ENCODE measurements around the gene CPB2. TPM values are rescaled to one million over a fixed set of nuclear protein-coding genes. Genes with fewer than 3 reads are reported as not detected.

CPB2 gene
- total and polyA plus RNA-seq, 9 of the 15 experiments (the other 6 are each of a cell fraction or from before 2014, with no cell fraction given) = 0.03 to 0.16 (median 0.07) TPM; not detected in 6

DNA sequence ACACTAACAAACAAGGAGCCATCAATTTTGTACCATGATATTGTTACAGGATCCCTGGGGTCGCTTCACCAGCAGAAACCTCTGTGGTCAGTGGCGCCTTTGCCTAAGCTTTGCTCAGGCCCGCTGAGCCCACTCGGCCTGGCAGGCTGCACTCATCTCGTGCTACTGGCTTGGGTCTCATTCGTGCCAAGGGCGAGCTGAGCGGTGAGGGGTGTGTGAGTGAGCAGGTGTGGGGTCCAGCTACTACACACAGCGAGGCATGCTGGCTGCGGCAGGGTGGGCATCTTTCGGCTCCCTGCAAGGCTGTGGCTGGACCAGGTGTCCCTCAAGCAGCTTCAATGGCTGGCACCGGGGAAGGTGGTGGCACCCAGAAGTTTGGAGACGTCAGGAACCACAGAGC, 19.1 kb downstream of the CPB2 start:
- intact Hi-C loops (cut with micrococcal nuclease) = no loop called here
- ATAC-seq (no peak), DNase-seq (ENCODE audit: extremely low read depth in 1 of 4, low spot score in 3 of 4) (no peak), FAIRE-seq (no peak)
- ChIA-PET CTCF (ENCODE audit: low intra/inter-chr PET ratio) (no interaction called here), POLR2A (interaction anchor here (1.0 to 1.3 kb wide), 2 partner anchors 9 to 12 kb away, joined by 3 to 4 read pairs; no protein-coding TSS in a partner anchor)
- Histone ChIP-seq H4K20me1 (replicated peaks; ENCODE audit: control insufficient read depth, insufficient read depth, low read length) (no peaks in the 10 kb centered on the region), H3K4me2 (ENCODE audit: insufficient read depth, low read length) (no peak overlapping the region), H3K27me3 (ENCODE audit: control insufficient read depth in 2 of 2, insufficient read depth in 2 of 2, low read length in 2 of 2) (no peaks in the 10 kb centered on the region), H3K4me1 (replicated peaks in 1 of 2; ENCODE audit: control insufficient read depth in 2 of 2, insufficient read depth in 2 of 2, low read length in 2 of 2) (peaks cover 0 to 4% of the 10 kb centered on the region in 2 experiments; a peak in 2 of 5 replicates), H3K9me3 (replicated peaks; ENCODE audit: control insufficient read depth, insufficient read depth, low read depth, low read length) (no peaks in the 10 kb centered on the region), H3K4me3 (no peak overlapping the region), H2AFZ (ENCODE audit: low read depth, low read length) (no peak overlapping the region), H3K79me2 (ENCODE audit: control insufficient read depth, insufficient read depth, low read length) (no peaks in the 10 kb centered on the region), H3K36me3 (ENCODE audit: control insufficient read depth, insufficient read depth, low read length) (no peaks in the 10 kb centered on the region), H3K9ac (ENCODE audit: insufficient read depth in 1 of 2, low read depth in 2 of 2, low read length in 2 of 2) (no peak overlapping the region), H3K9me1 (ENCODE audit: control insufficient read depth, insufficient read depth, low read length) (no peaks in the 10 kb centered on the region), H3K27ac (ENCODE audit: extremely low read depth, low read depth, low read length) (no peak overlapping the region)
- TF ChIP-seq STAG1 (CRISPR knock-in tag; IDR thresholded peaks at IDR 0.05; ENCODE audit: borderline replicate concordance) (no peak), GATAD2B (IDR thresholded peaks at IDR 0.05; ENCODE audit: borderline replicate concordance) (no peak), NR1H2 (CRISPR knock-in tag; IDR thresholded peaks at IDR 0.05) (no peak), YY1 (IDR thresholded peaks at IDR 0.05; ENCODE audit: borderline replicate concordance in 1 of 3, control insufficient read depth in 1 of 3, extremely low read depth in 1 of 3, insufficient read depth in 3 of 3, insufficient read length in 1 of 3, insufficient replicate concordance in 2 of 3, low read depth in 1 of 3, low read length in 2 of 3) (no peak), HEY1 (CRISPR knock-in tag; IDR thresholded peaks at IDR 0.05; ENCODE audit: borderline replicate concordance) (no peak), PCBP2 (IDR thresholded peaks at IDR 0.05; ENCODE audit: low read depth, low read length, poor library complexity, severe bottlenecking) (no peak), ZNF584 (CRISPR knock-in tag; IDR thresholded peaks at IDR 0.05; ENCODE audit: low read depth) (no peak), BRF1 (IDR thresholded peaks at IDR 0.05; ENCODE audit: borderline replicate concordance, extremely low read depth, insufficient read length) (no peak), IFI16 (CRISPR knock-in tag; IDR thresholded peaks at IDR 0.05) (no peak), RBM17 (IDR thresholded peaks at IDR 0.05; ENCODE audit: borderline replicate concordance, low read depth, low read length) (no peak), CBFA2T3 (IDR thresholded peaks at IDR 0.05) (no peak), TCF3 (CRISPR knock-in tag; IDR thresholded peaks at IDR 0.05) (no peak), ZNF511 (CRISPR knock-in tag; IDR thresholded peaks at IDR 0.05) (no peak)
- TF ChIP-seq, protein P1, sequence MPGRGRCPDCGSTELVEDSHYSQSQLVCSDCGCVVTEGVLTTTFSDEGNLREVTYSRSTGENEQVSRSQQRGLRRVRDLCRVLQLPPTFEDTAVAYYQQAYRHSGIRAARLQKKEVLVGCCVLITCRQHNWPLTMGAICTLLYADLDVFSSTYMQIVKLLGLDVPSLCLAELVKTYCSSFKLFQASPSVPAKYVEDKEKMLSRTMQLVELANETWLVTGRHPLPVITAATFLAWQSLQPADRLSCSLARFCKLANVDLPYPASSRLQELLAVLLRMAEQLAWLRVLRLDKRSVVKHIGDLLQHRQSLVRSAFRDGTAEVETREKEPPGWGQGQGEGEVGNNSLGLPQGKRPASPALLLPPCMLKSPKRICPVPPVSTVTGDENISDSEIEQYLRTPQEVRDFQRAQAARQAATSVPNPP (IDR thresholded peaks at IDR 0.05; ENCODE audit: borderline replicate concordance, insufficient read depth, insufficient read length) = no peak
- TF ChIP-seq, protein P2, sequence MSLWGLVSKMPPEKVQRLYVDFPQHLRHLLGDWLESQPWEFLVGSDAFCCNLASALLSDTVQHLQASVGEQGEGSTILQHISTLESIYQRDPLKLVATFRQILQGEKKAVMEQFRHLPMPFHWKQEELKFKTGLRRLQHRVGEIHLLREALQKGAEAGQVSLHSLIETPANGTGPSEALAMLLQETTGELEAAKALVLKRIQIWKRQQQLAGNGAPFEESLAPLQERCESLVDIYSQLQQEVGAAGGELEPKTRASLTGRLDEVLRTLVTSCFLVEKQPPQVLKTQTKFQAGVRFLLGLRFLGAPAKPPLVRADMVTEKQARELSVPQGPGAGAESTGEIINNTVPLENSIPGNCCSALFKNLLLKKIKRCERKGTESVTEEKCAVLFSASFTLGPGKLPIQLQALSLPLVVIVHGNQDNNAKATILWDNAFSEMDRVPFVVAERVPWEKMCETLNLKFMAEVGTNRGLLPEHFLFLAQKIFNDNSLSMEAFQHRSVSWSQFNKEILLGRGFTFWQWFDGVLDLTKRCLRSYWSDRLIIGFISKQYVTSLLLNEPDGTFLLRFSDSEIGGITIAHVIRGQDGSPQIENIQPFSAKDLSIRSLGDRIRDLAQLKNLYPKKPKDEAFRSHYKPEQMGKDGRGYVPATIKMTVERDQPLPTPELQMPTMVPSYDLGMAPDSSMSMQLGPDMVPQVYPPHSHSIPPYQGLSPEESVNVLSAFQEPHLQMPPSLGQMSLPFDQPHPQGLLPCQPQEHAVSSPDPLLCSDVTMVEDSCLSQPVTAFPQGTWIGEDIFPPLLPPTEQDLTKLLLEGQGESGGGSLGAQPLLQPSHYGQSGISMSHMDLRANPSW (CRISPR knock-in tag; IDR thresholded peaks at IDR 0.05) = no peak
- no TSS peak for BruUV-seq (replicated peaks)
- 64% methylated on average over 10 of the region's 13 CpGs for WGBS (ENCODE audit: insufficient coverage, low coverage, missing lambda C conversion rate)
- in situ Hi-C loops (cut with MboI) = no loop called here
